Gastroesophageal sphincter (tissue), 4 donors: ENCODE results near the gene PPFIBP1. TPM values are rescaled to one million over a fixed set of nuclear protein-coding genes. Genes with fewer than 3 reads are reported as not detected.

Experiments
- ATAC-seq: fragments of 150-250 bp; one replicate; pipeline ENCODE4 v1.9.1; 2016; ENCODE audit warnings: mild to moderate bottlenecking, moderate library complexity
- H3K27ac ChIP-seq, 4 donors: fragments of 200-600 bp; sonication (generic) in 3 of 4; 1 replicate in 3 of 4; 2 replicates in 1 of 4; pipeline ENCODE4 v1.5.1; 2016 to 2019
- H3K27me3 ChIP-seq: fragments of 200-600 bp; sonication (generic); one replicate; pipeline ENCODE4 v1.5.1; 2019
- H3K36me3 ChIP-seq, 2 donors: fragments of 200-600 bp; sonication (generic); one replicate each; pipeline ENCODE4 v1.5.1; 2019; ENCODE audit warnings: control low read depth in 1 of 2
- H3K4me1 ChIP-seq, 3 donors: fragments of 200-600 bp; sonication (generic); 1 replicate in 2 of 3; 2 replicates in 1 of 3; pipeline ENCODE4 v1.5.1; 2016 to 2019; ENCODE audit warnings: control low read depth in 2 of 3
- H3K4me3 ChIP-seq, 2 donors: fragments of 200-600 bp; sonication (generic); one replicate each; pipeline ENCODE4 v1.5.1; 2019; ENCODE audit warnings: mild to moderate bottlenecking in 1 of 2, moderate library complexity in 1 of 2
- H3K9me3 ChIP-seq, 3 donors: fragments of 200-600 bp; sonication (generic); one replicate each; pipeline ENCODE4 v1.5.1; 2017 to 2019; ENCODE audit warnings: control low read depth in 2 of 3
- EP300 ChIP-seq: sonication (generic); formaldehyde crosslinking; IDR thresholded peaks from one replicate; pipeline ENCODE4 v1.6.1; 2017; ENCODE audit warnings: antibody characterized with exemption, mild to moderate bottlenecking
- POLR2A ChIP-seq, 2 donors: fragments of 450-650 bp; IDR thresholded peaks; one replicate each; pipeline ENCODE4 v1.6.1; 2017; ENCODE audit warnings: antibody characterized with exemption in 2 of 2, mild to moderate bottlenecking in 2 of 2, moderate library complexity in 1 of 2
- POLR2AphosphoS5 ChIP-seq: sonication (generic); formaldehyde crosslinking; IDR thresholded peaks from one replicate; pipeline ENCODE4 v1.6.1; 2017; ENCODE audit warnings: antibody characterized with exemption
- WGBS, 2 donors: methylation state at CpG; one replicate each; pipeline ENCODE4 v1.1.5; 2018; ENCODE audit warnings: low coverage in 1 of 2; 5-methylcytosine and 5-hydroxymethylcytosine counted together
- total RNA-seq, 4 donors: library from RNA; depleted of rRNA; stranded (reverse); fragments of >200 nt; gene quantifications; one replicate each; pipeline ENCODE4 v1.1.0, GENCODE V29; 2016
- TF ChIP-seq, protein P1 (sequence below), 4 experiments: fragments of 200-600 bp in 2 of 4; fragments of 450-650 bp in 2 of 4; sonication (generic) in 1 of 4; IDR thresholded peaks; one replicate each; pipeline ENCODE4 v1.5.1; 2017 to 2019; ENCODE audit warnings: antibody characterized with exemption in 4 of 4, mild to moderate bottlenecking in 2 of 4, moderate library complexity in 2 of 4

The PPFIBP1 gene
- total RNA-seq, 4 donors from 2014 or later: 70.7 to 78.7 (median 72.5) TPM

GRCh38 chr12:27548301-27549199 lies 24.5 kb downstream of the PPFIBP1 start:
- H3K27ac ChIP-seq: peak overlapping the region; percentile 20 to 68 (median 32)
- H3K4me1 ChIP-seq: peaks cover 14 to 75% (median 29%) of the 10 kb centered on the region in 3 donors
- H3K4me3 ChIP-seq: no peak overlapping the region
- no peaks in the 10 kb centered on the region for H3K9me3 ChIP-seq
- 87 to 96% methylated on average over 3 to 6 of the region's 8 CpGs for WGBS, 2 donors
- no peaks in the 10 kb centered on the region for H3K36me3 ChIP-seq
- no peak for TF ChIP-seq POLR2A (IDR thresholded peaks at IDR 0.05)
- TF ChIP-seq, protein P1, sequence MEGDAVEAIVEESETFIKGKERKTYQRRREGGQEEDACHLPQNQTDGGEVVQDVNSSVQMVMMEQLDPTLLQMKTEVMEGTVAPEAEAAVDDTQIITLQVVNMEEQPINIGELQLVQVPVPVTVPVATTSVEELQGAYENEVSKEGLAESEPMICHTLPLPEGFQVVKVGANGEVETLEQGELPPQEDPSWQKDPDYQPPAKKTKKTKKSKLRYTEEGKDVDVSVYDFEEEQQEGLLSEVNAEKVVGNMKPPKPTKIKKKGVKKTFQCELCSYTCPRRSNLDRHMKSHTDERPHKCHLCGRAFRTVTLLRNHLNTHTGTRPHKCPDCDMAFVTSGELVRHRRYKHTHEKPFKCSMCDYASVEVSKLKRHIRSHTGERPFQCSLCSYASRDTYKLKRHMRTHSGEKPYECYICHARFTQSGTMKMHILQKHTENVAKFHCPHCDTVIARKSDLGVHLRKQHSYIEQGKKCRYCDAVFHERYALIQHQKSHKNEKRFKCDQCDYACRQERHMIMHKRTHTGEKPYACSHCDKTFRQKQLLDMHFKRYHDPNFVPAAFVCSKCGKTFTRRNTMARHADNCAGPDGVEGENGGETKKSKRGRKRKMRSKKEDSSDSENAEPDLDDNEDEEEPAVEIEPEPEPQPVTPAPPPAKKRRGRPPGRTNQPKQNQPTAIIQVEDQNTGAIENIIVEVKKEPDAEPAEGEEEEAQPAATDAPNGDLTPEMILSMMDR (IDR thresholded peaks at IDR 0.05): no peak
- TF ChIP-seq POLR2AphosphoS5: no peak
- TF ChIP-seq EP300: no peak
- no peak for ATAC-seq
- no peaks in the 10 kb centered on the region for H3K27me3 ChIP-seq

DNA sequence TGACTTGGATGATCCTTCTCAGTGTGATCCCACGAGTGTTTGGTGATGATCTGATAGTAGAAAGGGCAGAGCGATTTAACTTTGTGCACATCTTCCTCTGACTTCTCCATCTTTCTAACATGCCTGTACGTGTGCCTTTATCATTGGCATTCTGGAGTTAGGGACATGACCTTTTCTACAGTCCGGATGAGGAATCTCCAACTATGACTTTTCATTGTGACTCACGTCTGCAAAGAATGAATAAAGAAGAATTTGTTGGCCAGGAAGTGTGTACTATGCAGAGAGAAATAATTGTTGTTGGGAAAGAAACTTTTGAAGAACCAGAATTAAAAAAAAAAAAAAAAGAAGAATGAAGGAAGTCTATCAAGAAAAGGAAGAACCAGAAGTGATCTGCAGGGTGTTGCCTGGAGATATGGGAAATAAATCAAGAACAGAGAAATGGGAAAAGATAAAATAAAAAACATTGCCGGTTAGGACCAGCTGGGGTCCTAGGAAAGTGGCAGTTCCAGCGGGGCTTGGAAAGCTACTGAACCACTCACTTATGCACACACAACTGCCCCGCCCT lies 25.3 kb downstream of the PPFIBP1 start:
- Histone ChIP-seq H3K9me3 (no peaks in the 10 kb centered on the region), H3K27me3 (no peaks in the 10 kb centered on the region), H3K27ac (peak overlapping the region; percentile 24 to 70 (median 68)), H3K4me1 (peaks cover 20 to 82% (median 29%) of the 10 kb centered on the region in 3 donors), H3K36me3 (no peaks in the 10 kb centered on the region), H3K4me3 (no peak overlapping the region)
- peak; percentile 62 for ATAC-seq
- WGBS, 2 donors: 28 to 68% methylated on average over 6 to 8 of the region's 8 CpGs
- TF ChIP-seq, protein P1 (IDR thresholded peaks at IDR 0.05): no peak
- TF ChIP-seq POLR2AphosphoS5 (peak; percentile 61), EP300 (no peak), POLR2A (IDR thresholded peaks at IDR 0.05) (no peak)

DNA sequence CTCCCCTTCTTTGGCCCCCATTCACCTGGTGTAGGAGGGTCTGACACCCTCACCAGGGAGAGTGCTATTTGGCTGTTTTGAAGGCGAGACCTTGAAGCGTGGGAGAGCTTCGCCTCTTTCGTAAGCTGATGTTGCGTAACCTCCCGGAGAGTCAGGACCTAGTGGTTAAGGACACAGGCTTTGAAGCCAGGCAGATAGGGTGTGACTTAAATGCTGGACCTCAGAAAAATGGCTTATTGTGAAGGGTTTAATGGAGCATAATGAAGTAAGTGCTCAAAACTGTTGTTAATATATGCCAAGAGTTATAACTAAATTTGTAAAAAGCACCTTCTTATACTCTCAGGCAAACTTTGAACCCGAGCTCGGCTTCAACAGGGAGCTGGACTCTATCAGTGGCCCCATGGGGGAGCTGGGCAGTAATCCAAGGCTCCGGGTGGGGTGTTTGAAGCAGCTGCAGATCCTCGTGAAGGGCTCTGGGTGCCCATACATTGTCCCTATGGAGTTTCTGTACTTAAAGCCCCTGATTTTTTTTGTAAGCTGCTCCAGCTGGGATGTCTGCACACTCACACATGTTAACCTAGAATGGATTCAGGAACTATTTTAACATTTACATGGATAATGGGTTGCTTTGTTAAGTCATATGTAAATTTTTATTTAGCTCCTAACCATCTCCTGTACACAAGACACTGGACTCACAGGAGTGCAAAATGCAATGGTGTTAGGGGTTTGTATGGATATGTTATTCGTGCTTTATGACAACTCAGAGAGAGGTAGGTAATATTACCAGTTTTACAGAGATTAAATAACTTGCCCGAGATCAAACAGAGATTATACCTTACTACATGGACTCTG lies 26.0 kb downstream of the PPFIBP1 start:
- H3K36me3 ChIP-seq: no peaks in the 10 kb centered on the region
- no peaks in the 10 kb centered on the region for H3K27me3 ChIP-seq
- peak; percentile 85 for ATAC-seq
- peak overlapping the region in 3 of 4 donors; percentile 68 to 70 (median 68) for H3K27ac ChIP-seq
- peaks cover 25 to 89% (median 29%) of the 10 kb centered on the region in 3 donors for H3K4me1 ChIP-seq
- TF ChIP-seq POLR2A (IDR thresholded peaks at IDR 0.05) (no peak), EP300 (no peak), POLR2AphosphoS5 (peak; percentile 77)
- TF ChIP-seq, protein P1 (IDR thresholded peaks at IDR 0.05): no peak
- H3K9me3 ChIP-seq: no peaks in the 10 kb centered on the region
- no peak overlapping the region for H3K4me3 ChIP-seq
- WGBS, 2 donors: 30 to 43% methylated on average over 11 to 12 of the region's 12 CpGs

DNA sequence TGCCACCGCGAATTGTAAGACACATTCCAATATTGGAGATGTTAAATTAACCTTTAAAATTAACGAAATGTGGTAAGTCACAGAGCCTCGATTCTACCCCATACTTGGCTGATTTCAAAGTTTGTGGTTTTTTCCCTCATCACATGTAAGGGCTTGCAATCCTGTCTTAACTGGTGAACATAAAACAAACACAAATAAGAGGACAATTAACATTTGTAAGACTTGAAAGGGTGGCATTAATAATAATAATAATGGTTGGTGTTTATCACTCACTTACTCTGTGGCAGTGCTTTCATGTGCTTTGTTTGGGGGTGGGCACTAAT lies 26.6 kb downstream of the PPFIBP1 start:
- no peak for ATAC-seq
- no peak for TF ChIP-seq EP300
- TF ChIP-seq POLR2A (IDR thresholded peaks at IDR 0.05): no peak
- TF ChIP-seq, protein P1 (IDR thresholded peaks at IDR 0.05): no peak
- no peak for TF ChIP-seq POLR2AphosphoS5

More for the DNA sequence above, 26.6 kb downstream of the PPFIBP1 start:
- Histone ChIP-seq H3K27me3 (no peaks in the 10 kb centered on the region), H3K36me3 (no peaks in the 10 kb centered on the region), H3K9me3 (no peaks in the 10 kb centered on the region), H3K4me1 (peaks cover 25 to 89% (median 30%) of the 10 kb centered on the region in 3 donors), H3K27ac (peak overlapping the region in 2 of 4 donors; percentile 68 to 70), H3K4me3 (no peak overlapping the region)
- WGBS, 2 donors: 79 to 91% methylated on average over 3 to 4 of the region's 4 CpGs
